GM12875 (cell line): ENCODE data around the gene CCDC148.

ENCODE experiments used
- H3K4me3 ChIP-seq: one replicate; pipeline ENCODE4 v1.5.1; 2011; ENCODE audit warnings: low read depth, low read length, control low read depth
- TF ChIP-seq, protein P1 (sequence below): IDR thresholded peaks from 2 replicates; pipeline ENCODE4 v1.5.1; 2011; ENCODE audit warnings: low read depth, mild to moderate bottlenecking, control low read depth, inconsistent platforms, low read length, moderate library complexity, borderline replicate concordance; ENCODE audit not compliant: insufficient read depth

Gene CCDC148

DNA sequence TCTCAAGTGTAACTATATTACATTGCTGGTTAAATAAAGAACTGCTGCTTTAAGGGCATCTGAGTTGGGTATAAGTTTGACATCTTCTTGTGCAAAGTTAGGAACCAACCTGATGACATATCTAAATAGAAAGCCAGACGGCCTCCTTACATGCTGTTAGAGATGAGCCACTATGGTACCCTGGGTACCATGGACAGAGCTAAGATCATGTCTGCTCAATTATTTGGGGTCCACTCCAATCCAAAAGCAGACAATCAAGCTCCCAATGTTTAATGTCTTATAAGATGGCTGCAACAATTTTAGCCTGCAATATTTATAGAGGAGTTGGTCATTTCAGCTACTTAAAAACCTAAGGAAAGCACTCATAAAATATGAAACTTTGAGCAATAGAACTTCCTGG, 268.6 kb downstream of the CCDC148 start:
- TF ChIP-seq, protein P1, sequence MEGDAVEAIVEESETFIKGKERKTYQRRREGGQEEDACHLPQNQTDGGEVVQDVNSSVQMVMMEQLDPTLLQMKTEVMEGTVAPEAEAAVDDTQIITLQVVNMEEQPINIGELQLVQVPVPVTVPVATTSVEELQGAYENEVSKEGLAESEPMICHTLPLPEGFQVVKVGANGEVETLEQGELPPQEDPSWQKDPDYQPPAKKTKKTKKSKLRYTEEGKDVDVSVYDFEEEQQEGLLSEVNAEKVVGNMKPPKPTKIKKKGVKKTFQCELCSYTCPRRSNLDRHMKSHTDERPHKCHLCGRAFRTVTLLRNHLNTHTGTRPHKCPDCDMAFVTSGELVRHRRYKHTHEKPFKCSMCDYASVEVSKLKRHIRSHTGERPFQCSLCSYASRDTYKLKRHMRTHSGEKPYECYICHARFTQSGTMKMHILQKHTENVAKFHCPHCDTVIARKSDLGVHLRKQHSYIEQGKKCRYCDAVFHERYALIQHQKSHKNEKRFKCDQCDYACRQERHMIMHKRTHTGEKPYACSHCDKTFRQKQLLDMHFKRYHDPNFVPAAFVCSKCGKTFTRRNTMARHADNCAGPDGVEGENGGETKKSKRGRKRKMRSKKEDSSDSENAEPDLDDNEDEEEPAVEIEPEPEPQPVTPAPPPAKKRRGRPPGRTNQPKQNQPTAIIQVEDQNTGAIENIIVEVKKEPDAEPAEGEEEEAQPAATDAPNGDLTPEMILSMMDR = no peak
- no peak overlapping the region for H3K4me3 ChIP-seq

- TF ChIP-seq, protein P1 = no peak
- H3K4me3 ChIP-seq = no peak overlapping the region
Observed at GRCh38 chr2:158184556-158185343, 271.8 kb downstream of the CCDC148 start.

DNA sequence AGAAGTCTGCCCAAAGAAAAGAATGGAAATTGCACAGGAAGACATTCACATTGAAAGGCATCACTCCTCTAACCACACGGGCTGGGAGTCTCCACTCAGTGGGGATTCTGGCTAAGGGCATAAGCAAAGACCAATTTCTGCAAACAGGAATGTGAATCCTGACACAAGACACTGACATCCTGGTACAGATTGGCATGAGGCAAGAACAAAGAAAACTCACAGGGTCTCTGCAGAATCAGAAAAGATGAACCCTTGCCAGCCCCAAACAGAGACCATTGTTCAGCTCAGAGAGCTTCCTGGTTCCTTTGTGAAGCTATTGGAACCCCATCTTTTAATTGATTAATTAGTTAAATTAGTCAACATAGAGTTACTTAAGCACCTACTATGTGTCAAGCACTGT, 272.6 kb downstream of the CCDC148 start:
- TF ChIP-seq, protein P1 = no peak
- no peak overlapping the region for H3K4me3 ChIP-seq

GRCh38 chr2:158182676-158183295, 273.8 kb downstream of the CCDC148 start:
- no peak overlapping the region for H3K4me3 ChIP-seq
- TF ChIP-seq, protein P1 = no peak

- TF ChIP-seq, protein P1 = no peak
- H3K4me3 ChIP-seq = no peak overlapping the region
Observed at GRCh38 chr2:158181171-158181570, 275.4 kb downstream of the CCDC148 start.

DNA sequence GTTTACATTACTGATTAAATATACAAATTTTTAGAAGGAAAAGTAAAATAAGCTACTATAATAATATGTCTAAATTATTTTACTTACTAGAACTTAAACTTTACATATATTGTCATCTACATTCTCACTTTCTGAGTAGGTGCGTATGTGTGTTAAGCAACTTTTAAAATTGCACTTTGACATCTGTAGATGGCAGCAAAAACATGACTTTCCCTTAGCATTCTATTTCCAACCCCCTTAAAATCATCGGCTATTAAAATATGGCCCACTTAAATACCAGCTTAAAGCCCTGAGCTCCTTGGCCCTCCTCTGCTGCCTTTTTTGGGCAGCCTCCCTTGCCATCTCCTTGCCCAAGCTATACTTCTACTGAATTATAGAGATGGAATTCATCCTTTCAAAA, 276.9 kb downstream of the CCDC148 start:
- TF ChIP-seq, protein P1 = peak; percentile 11; the same call in 1 of the 2 replicates
- H3K4me3 ChIP-seq = no peak overlapping the region

DNA sequence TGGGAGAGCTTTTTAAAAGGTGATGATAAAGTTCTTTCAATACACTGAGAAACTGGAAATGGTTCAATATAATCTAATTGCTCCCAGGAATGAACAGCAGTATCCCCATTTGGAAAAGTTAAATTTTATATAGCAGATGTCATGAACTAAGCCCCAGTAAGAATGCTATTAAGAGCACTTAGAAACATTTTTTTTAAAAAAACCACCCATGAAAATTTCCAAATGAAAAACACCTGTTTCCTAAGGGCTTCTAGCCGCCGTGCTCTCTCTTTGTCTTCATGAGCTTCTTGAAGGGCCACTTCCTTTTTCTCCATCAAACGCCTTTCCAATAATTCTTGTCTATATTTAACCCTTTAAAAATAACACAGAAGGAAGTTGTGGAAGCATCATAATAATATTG, 277.9 kb downstream of the CCDC148 start:
- TF ChIP-seq, protein P1 = no peak
- H3K4me3 ChIP-seq = no peak overlapping the region
